Skin of body (tissue), 2 donors: ENCODE measurements around the gene JSRP1. TPM values are rescaled to one million over a fixed set of nuclear protein-coding genes. Genes with fewer than 3 reads are reported as not detected.

Source experiments
- DNase-seq: peaks from one replicate; lab custom pipeline; 2025; lab: John Stamatoyannopoulos, UW
- total RNA-seq: library from RNA; depleted of rRNA; stranded (reverse); fragments of >200 nt; gene quantifications from one replicate; pipeline ENCODE4 v1.2.3, GENCODE V29; 2014

JSRP1 gene
- total RNA-seq, 1 donor from 2014 or later, result 4.5 TPM

- no peak for DNase-seq
Observed at GRCh38 chr19:2232286-2233151, 23.7 kb downstream of the JSRP1 start.

DNA sequence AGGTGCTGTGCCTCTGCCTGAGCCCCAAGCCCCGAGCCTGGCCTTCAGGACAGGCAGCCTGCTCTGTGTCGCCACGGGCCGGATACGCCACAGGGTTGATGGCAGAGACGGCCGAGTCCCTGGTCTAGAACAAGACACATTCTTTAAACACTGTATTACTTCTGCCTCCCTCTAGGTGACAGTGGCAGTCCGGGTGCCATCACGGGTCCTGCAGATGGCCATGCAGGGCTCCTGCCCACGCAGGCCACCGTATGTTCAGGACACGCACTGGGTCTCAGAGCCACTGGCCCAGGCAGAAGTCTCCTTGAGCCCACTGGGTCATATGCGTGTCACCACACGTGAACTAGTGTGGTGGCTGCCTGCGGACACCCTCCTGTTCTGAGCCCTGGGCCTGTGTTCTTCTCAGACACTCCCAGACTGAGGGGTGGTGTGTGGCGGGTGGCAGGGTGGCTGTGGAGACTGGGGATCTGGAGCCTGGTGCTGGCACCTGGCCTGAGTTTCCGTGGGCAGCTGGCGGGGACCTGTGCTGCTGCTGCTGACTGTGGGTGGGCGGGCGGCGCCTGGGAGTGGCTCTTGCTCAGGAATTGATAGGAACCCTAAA lies 24.5 kb downstream of the JSRP1 start:
- no peak for DNase-seq

DNA sequence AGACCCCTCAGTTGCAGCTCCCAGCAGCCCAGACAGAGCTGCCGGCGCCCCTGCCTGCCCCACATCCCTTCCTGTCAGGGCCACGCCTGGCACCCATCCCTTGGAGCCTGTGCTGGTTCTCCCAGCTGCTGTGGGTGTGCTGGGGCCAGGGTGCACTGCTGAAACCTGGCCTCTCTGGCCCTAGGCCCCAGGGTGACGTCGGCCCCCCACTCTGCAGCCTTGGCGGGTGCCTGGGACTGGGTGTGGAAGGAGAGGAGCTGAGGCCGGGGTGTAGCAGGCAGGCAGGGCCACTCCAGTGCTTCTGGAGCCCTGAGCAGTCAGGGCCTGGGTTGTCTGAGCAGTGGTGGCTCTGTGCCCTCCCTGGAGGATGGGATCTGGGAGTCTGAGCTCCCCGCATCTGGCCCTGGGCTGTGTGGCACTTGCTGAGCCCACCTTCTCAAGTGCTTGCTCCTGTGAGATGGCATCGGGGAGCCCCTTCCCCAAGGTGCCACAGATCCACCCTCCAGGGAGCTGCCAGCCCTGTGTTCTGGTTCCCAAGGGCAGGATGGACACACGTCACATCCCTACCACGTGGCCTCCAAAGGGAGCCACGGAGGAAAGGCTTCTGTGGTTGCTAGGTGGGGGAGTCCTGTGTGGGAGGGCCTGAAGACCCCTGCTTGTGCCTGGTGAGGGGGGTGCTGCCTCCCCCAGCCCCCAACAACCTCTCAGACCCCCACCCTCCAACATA lies 25.2 kb downstream of the JSRP1 start:
- DNase-seq, result no peak

DNA sequence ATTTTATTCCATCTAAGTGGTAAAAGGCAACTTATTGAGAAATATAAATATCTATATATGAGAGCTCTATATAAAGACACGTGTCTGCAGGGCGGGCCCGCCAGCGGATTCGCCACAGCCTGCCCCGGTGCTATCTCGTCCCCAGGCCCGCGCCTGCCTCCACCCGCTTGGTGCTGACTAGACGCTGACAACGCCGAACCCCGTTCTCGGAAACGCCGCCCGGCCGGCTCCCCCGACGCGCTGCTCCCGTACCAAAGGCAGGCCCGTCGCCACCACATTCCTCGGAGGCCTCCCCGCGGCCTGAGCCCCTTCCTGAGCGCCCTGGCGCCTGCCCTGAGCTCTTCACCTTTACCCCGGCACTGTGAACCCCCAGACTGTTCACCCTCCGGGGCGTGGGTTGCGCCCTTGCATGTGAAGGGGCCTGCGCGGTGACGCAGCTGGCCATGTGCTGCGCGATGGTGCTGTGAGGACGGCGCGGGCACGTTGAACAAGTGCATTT lies 26.1 kb downstream of the JSRP1 start:
- no peak for DNase-seq

DNA sequence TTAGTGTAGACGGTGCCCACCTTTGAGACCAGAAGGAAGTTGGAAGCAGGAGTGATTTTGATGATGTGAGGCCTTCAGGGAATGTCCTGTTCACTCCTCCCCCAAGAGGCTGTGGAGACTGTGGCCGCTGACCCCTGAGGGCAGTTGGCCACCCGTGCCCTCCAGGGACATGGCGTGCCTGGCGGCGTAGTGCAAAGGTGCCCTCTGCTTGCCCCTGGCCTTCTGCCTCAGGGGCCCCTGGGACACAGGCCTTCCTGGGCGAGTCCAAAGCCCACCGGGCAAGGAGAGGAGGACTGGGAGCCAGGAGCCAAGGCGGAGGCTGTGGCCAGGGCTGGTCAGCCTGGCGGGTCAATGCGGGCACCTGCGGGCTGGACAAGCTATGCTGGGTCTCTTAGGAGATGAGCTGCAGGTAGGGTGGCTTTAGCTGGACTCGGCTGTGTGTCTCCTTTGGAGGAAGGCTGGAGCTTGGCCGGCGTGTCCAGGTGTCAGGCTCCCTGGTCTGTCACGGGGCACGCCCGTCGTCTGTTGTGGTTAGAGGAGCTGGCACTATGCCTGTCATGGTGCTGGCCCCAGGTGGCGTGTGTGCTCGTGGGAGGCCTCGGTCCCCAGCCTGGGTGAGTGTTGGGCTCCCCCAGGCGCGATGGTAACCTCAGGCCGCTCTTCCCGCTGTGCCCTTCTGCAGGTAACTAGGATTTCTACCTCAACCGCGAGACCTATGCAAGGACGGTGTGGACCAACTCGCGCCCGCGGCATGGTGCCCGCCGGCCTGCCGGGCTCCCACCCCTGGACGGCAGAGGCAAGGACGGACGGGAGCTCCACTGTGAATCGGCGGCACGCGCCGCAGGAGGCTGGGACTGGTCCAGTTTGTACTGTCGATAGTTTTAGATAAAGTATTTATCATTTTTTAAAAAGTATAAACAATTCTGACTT lies 26.8 kb downstream of the JSRP1 start:
- no peak for DNase-seq

DNA sequence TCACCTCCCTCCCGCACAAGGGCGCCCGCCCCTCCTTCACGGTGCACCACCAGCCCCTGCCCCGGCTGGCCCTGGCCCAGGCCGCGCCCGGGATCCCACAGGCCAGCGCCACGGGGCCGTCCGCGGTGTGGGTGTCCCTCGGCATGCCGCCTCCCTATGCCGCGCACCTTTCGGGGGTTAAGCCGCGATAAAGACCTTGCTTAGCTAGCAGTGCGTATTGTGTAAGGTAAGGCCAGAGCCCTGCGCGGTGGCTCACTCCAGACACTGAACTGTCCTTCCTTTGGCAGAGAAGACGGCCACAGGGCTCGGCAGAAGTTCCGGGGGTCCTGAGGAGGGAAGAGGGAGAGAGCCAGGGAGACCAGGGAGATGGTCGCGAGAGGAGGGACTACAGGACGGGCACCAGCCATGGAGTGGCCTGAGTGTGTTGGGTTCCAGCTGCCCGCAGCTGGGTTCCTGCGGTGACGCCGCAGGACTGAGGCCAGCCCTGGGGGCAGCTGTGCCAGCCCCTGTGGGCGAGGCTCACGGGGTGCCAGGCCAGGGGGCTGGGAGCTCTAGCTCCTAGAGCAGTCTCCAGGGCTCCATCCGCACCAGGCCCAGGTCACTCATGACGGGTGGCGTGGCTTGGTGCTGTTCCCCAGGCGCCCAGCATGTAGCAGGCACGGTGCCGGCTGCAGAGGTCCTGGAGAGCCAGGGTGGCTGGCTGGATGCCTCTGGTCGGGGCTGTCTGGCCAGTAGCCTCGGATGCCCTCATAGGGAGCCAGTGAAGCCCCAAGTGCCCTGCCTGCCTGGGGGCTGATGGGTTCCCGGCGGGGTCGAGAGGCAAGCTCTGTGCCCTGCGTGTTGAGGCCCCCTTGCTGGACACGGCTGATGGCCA lies 27.8 kb downstream of the JSRP1 start:
- no peak for DNase-seq

DNA sequence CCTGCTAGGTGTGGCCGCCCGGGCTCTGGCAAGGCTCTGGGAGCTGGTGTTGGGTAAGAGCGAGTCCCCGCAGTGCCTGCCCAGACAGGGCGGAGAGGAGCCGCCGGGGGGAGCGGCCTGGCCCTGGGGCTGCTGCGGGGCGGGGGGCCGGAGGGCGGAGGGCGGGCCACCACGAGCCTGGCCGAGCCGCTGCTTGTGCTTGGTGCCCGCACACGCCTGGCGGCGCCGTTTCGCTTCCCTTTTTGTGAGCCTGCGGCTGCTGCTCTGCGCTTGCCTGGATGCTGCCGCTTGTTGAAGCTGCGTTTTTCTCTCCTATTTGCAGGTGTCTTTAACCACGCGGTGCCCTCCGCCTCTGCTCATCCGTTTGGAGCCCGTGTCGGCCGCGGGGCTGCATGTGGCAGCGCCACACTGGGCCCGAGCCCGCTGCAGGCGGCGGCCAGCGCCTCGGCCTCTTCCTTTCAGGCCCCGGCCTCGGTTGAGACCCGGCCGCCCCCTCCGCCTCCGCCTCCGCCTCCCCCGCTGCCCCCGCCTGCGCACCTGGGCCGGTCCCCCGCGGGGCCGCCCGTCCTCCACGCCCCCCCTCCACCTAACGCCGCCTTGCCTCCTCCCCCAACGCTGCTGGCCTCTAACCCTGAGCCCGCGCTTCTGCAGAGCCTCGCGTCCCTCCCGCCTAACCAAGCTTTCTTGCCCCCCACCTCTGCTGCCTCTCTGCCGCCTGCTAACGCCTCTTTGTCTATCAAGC lies 28.6 kb downstream of the JSRP1 start:
- no peak for DNase-seq

GRCh38 chr19:2226840-2227360 lies 29.3 kb downstream of the JSRP1 start:
- no peak for DNase-seq

DNA sequence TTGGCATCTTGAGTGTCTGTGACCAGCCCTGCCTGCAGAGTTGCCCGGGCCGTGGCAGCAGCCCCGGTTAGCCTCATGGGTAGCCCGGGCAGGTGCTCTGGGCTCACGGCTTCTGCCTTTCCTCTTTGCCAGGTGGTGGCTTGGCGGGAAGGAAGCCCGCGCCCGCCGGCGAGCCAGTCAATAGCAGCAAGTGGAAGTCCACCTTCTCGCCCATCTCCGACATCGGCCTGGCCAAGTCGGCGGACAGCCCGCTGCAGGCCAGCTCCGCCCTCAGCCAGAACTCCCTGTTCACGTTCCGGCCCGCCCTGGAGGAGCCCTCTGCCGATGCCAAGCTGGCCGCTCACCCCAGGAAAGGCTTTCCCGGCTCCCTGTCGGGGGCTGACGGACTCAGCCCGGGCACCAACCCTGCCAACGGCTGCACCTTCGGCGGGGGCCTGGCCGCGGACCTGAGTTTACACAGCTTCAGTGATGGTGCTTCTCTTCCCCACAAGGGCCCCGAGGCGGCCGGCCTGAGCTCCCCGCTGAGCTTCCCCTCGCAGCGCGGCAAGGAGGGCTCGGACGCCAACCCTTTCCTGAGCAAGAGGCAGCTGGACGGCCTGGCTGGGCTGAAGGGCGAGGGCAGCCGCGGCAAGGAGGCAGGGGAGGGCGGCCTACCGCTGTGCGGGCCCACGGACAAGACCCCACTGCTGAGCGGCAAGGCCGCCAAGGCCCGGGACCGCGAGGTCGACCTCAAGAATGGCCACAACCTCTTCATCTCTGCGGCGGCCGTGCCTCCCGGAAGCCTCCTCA lies 30.0 kb downstream of the JSRP1 start:
- no peak for DNase-seq

DNA sequence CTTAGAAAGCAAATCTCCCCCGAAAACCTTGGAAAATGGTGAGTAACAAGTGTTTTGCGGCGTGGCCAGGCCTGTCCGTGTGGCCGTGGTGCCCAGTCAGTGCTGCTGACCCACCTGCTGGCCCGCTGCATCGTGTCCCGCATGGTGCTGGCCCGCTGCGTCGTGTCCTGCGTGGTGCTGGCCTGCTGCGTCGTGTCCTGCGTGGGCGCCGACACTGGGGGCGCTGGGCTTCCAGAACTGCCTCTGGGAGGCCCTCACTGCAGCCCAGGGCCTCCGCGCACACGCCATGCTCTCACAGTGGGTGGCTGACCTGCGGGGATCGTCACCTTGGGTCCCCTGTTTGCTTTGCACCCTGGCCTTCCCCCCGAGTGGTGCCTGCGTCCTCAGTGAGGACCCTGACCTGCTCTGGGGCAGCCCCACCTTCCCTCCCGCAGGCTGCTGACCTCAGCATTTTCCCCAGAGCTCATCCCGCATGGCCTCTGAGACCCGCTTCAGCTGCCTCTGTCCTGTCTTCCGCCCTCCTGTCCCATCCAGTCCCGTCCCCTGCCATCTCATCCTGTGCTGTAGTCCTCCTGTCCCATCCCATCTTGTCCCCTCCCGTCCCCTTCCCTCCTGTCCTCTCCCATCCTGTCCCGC lies 30.7 kb downstream of the JSRP1 start:
- DNase-seq, result no peak

DNA sequence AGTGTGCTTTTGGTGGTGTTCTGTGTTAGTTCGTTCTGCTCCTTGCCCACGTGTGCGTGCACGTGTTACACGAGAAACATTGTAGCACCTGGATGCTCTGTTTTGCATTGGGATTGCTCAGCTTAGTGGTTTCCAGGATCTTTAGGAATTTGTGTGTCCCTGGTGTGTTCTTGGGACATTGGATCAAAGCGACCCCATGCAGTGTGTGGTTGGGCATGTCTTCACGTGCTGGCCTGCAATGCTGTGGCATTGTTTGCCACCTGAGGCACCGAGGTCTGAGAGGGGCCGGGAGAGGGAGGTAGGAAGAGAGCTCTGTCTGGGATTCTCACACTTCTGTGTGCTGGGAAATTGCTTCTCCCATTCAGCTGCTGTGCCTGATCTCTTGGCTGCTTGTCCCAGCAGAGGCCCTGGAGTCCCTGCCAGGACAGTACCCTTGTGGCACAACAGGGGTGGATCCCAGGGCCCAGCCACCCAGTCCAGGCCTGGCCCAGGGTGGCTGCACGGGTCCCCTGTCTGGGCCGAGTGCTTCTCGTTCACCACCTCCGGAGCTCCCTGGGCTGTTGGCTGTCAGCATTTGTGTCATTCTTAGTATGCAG lies 31.4 kb downstream of the JSRP1 start:
- no peak for DNase-seq

DNA sequence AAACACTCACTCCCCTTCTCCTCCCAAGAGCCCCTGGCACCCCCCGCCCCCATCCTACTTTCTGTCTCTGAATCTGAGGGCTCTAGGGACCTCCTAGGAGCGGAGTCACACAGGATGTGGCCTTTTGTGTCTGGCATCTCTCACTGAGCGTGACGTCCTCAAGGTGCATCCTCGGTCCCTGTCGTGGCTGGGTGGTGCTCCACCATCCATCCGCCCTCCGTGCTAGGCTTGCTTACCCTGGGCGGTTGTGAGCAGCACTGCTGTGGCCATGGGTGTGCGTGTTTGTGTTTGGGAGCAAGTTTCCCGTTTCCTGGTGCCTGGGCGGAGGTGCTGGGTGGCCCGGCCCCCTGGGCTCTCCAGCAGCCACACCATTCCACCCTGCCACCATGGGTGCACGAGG lies 32.3 kb downstream of the JSRP1 start:
- no peak for DNase-seq

- DNase-seq, result no peak
Observed at GRCh38 chr19:2223391-2223790, 32.8 kb downstream of the JSRP1 start.

DNA sequence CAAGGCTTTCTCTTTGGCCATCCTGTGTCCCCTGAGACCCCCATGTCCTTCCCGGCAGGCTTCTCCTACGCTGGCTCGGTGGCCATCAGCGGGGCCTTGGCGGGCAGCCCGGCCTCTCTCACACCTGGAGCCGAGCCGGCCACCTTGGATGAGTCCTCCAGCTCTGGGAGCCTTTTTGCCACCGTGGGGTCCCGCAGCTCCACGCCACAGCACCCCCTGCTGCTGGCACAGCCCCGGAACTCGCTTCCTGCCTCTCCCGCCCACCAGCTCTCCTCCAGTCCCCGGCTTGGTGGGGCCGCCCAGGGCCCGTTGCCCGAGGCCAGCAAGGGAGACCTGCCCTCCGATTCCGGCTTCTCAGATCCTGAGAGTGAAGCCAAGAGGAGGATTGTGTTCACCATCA lies 34.3 kb downstream of the JSRP1 start:
- DNase-seq, result no peak

DNA sequence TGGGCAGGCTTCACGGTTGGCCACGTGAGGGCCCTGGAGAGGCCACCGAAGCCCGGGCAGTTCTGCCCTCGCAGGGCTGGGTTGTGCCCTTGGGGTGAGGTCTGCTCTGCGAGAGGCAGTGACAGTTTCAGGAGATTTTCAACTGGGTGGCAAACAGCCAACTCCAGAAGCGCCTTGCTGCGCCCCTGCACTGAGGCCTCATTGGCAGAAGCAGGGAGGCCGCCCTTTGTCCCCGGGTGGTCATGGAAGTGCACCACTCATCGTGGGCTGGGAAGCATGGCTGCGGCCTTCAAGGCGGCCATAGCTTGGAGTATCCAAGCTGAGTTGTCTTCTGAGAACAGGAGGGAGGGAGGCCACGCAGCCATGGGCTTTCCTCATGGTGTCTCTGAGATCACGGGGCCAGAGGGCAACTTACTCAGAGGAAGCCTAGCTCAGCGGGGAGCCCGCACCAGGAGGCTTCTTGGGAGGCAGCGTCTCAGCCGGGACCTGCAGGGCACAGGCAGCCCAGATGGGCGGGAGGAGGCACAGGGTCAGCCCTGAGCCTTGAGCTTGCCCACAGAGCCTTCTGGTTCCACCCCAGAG lies 34.9 kb downstream of the JSRP1 start:
- no peak for DNase-seq

DNA sequence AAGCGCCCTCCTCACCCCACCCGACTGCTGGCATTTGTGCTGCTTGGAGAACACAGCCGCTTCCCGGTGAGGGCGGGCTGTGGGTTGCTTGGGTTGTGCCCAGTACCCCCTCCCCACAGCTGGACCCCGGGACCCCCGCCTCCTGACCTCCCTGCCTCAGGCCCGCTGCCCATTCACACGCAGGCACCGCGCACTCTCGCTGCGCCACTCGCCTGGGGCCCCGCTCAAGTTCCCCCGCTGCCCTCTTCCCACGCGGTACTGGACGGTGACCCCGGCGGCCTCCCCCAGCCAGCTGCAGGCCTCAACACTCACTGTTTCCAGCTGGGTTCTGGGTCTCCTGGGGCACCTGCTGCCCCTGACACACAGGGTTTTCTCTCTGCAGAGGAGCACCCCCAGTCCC lies 36.5 kb downstream of the JSRP1 start:
- DNase-seq, result no peak

DNA sequence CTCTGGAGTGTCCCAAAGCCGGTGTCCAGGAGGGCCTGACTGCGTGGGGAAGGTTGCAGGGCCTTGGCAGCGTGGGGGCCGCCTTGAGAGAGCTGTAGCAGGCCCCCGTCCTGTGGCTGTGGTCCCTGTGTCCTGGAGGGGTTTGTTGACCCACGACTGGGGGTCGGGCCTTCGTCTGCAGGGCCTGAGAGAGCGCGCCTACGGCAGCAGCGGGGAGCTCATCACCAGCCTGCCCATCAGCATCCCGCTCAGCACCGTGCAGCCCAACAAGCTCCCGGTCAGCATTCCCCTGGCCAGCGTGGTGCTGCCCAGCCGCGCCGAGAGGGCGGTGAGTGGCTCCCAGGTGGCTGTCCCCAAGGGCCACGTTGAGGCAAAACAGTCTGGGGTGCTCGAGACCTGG lies 38.6 kb downstream of the JSRP1 start:
- no peak for DNase-seq
